K562 (cell line): Measurements from ENCODE around the gene TUBA3C. TPM values are rescaled to one million over a fixed set of nuclear protein-coding genes. Genes with fewer than 3 reads are reported as not detected.

ENCODE experiments used
- ATAC-seq: fragments of 200-7000 bp; cut with Tn5 transposase; 3 replicates; pipeline ENCODE4 v1.9.1; 2020; ENCODE audit warnings: moderate library complexity
- BruUV-seq: library from RNA; stranded (reverse); fragments of 400-500 nt; replicated peaks from 2 replicates; lab custom pipeline; 2021; lab: Mats Ljungman, UMichigan
- CTCF ChIA-PET: fragments of 300-600 bp; formaldehyde crosslinking; extraction: SDS; loops from one replicate; lab custom pipeline; 2021; ENCODE audit warnings: low intra/inter-chr PET ratio; lab: Yijun Ruan, JAX
- POLR2A ChIA-PET: fragments of 300-600, 350-650 bp; sonication (Branson Sonifier 250); formaldehyde crosslinking; extraction: SDS; loops from one replicate; lab custom pipeline; 2021; ENCODE audit warnings: antibody characterized with exemption, inconsistent platforms; lab: Yijun Ruan, JAX
- DNase-seq, 4 experiments: peaks; one replicate each; pipeline versions ENCODE4 v3.0.0 to v3.0.0-alpha.2; 2011 to 2018; ENCODE audit warnings: low spot score in 3 of 4, mixed read lengths in 3 of 4; ENCODE audit errors: extremely low read depth in 1 of 4
- FAIRE-seq: peaks from 2 replicates; lab custom pipeline; 2011; peaks lifted over from hg19 to GRCh38; lab: Jason Lieb, UNC
- H2AFZ ChIP-seq: 2 replicates; pipeline ENCODE4 v1.6.0; 2011; ENCODE audit warnings: low read depth, low read length, control low read depth, inconsistent platforms
- H3K27ac ChIP-seq: fragments of 200-600 bp; 3 replicates; pipeline ENCODE4 v1.8.0; 2011; ENCODE audit warnings: low read depth, mild to moderate bottlenecking, control low read depth, inconsistent platforms, low read length, moderate library complexity, mixed read lengths; ENCODE audit errors: extremely low read depth
- H3K27me3 ChIP-seq, 2 experiments: fragments of 300-600 bp in 1 of 2; 2 replicates in 1 of 2; 3 replicates in 1 of 2; pipeline versions ENCODE4 v1.6.0 to v1.8.0; 2011; ENCODE audit warnings: inconsistent platforms in 2 of 2, low read length in 2 of 2, mild to moderate bottlenecking in 1 of 2, mixed read lengths in 1 of 2, moderate library complexity in 1 of 2; ENCODE audit not compliant: control insufficient read depth in 2 of 2, insufficient read depth in 2 of 2
- H3K36me3 ChIP-seq: fragments of 300-600 bp; 3 replicates; pipeline ENCODE4 v1.8.0; 2011; ENCODE audit warnings: mild to moderate bottlenecking, low read length, inconsistent platforms; ENCODE audit not compliant: control insufficient read depth, insufficient read depth
- H3K4me1 ChIP-seq, 2 experiments: fragments of 200-600 bp in 1 of 2; replicated peaks in 1 of 2; 2 replicates in 1 of 2; 3 replicates in 1 of 2; pipeline versions ENCODE4 v1.5.1 to v1.8.0; 2011; ENCODE audit warnings: inconsistent platforms in 2 of 2, low read length in 2 of 2, mild to moderate bottlenecking in 1 of 2, mixed read lengths in 1 of 2, moderate library complexity in 1 of 2; ENCODE audit not compliant: control insufficient read depth in 2 of 2, insufficient read depth in 2 of 2
- H3K4me2 ChIP-seq: 2 replicates; pipeline ENCODE4 v1.6.1; 2011; ENCODE audit warnings: low read length, control low read depth, inconsistent platforms, mixed read lengths; ENCODE audit not compliant: insufficient read depth
- H3K4me3 ChIP-seq: fragments of 200-600 bp; sonication (generic), shearing (Covaris generic); 2 replicates; pipeline ENCODE4 v1.5.1; 2016; ENCODE audit warnings: control low read depth, inconsistent platforms
- H3K79me2 ChIP-seq: fragments of 200-600 bp; 3 replicates; pipeline ENCODE4 v1.8.0; 2011; ENCODE audit warnings: low read length, inconsistent platforms; ENCODE audit not compliant: control insufficient read depth, insufficient read depth
- H3K9ac ChIP-seq, 2 experiments: 2 replicates each; pipeline versions ENCODE4 v1.6.0 to v1.6.1; 2011; ENCODE audit warnings: low read depth in 2 of 2, low read length in 2 of 2, control low read depth in 1 of 2, inconsistent platforms in 1 of 2, mild to moderate bottlenecking in 1 of 2, mixed read lengths in 1 of 2; ENCODE audit not compliant: insufficient read depth in 1 of 2
- H3K9me1 ChIP-seq: one replicate; pipeline ENCODE4 v1.6.0; 2011; ENCODE audit warnings: inconsistent platforms, mild to moderate bottlenecking, low read length, moderate library complexity; ENCODE audit not compliant: control insufficient read depth, insufficient read depth
- H3K9me3 ChIP-seq: replicated peaks from 2 replicates; pipeline ENCODE4 v1.5.1; 2011; ENCODE audit warnings: low read depth, low read length, inconsistent platforms; ENCODE audit not compliant: control insufficient read depth, insufficient read depth
- H4K20me1 ChIP-seq: replicated peaks from 2 replicates; pipeline ENCODE4 v1.6.1; 2011; ENCODE audit warnings: low read length, inconsistent platforms, mixed read lengths; ENCODE audit not compliant: control insufficient read depth, insufficient read depth
- CBX3 ChIP-seq, 2 experiments: IDR thresholded peaks; 1 replicate in 1 of 2; 2 replicates in 1 of 2; pipeline ENCODE4 v1.6.1; 2012; ENCODE audit warnings: inconsistent platforms in 2 of 2, low read length in 2 of 2, borderline replicate concordance in 1 of 2, control low read depth in 1 of 2
- KAT2B ChIP-seq: IDR thresholded peaks from one replicate; pipeline ENCODE4 v1.6.1; 2012; ENCODE audit warnings: low read depth, mild to moderate bottlenecking, control low read depth, inconsistent platforms, low read length, moderate library complexity
- NR2C1 ChIP-seq, 2 experiments: fragments of 450-650 bp; IDR thresholded peaks; 2 replicates each; pipeline ENCODE4 v1.6.1; 2017; ENCODE audit warnings: mild to moderate bottlenecking in 2 of 2, antibody characterized with exemption in 1 of 2, inconsistent platforms in 1 of 2, missing compliant biosample characterization in 1 of 2, missing genetic modification characterization in 1 of 2
- PURB ChIP-seq: sonication (generic); formaldehyde crosslinking; IDR thresholded peaks from 2 replicates; pipeline ENCODE4 v1.9.0; 2021; ENCODE audit warnings: low read depth, mild to moderate bottlenecking, missing genetic modification reagents
- RBM34 ChIP-seq: fragments of 200-400 bp; formaldehyde crosslinking; IDR thresholded peaks from 2 replicates; pipeline ENCODE4 v1.6.1; 2018; ENCODE audit warnings: low read length, borderline replicate concordance; ENCODE audit not compliant: insufficient read depth
- WHSC1 ChIP-seq: IDR thresholded peaks from one replicate; pipeline ENCODE4 v1.6.1; 2012; ENCODE audit warnings: low read length, control low read depth, inconsistent platforms
- ZC3H8 ChIP-seq: fragments of 450-650 bp; IDR thresholded peaks from 2 replicates; pipeline ENCODE4 v1.6.1; 2017
- ZNF134 ChIP-seq: fragments of 250-450 bp; sonication (Bioruptor Pico); conservative IDR thresholded peaks from 2 replicates; pipeline ENCODE4 v1.4.0; 2020
- ZNF146 ChIP-seq: IDR thresholded peaks from one replicate; pipeline ENCODE4 v1.6.1; 2018; ENCODE audit warnings: missing compliant biosample characterization; ENCODE audit not compliant: unreplicated experiment
- ZNF431 ChIP-seq: sonication (generic); formaldehyde crosslinking; IDR thresholded peaks from 2 replicates; pipeline ENCODE4 v1.8.0; 2022; ENCODE audit warnings: mild to moderate bottlenecking, missing genetic modification reagents
- WGBS: fragments of 100-300 bp; shearing (Covaris generic); methylation state at CpG from one replicate; pipeline ENCODE4 v1.1.6; 2016; ENCODE audit warnings: low coverage, mixed read lengths; ENCODE audit not compliant: insufficient coverage; ENCODE audit errors: missing lambda C conversion rate; 5-methylcytosine and 5-hydroxymethylcytosine counted together
- in situ Hi-C: fragments of 300-500 bp; cut with MboI; formaldehyde crosslinking; loops from 4 replicates; pipeline ENCODE4 v1.15.0; 2018; ENCODE audit warnings: inconsistent platforms, mixed read lengths
- intact Hi-C: fragments of 100-400 bp; cut with micrococcal nuclease; formaldehyde crosslinking; loops from 2 replicates; pipeline ENCODE4 v1.14.2; 2022
- polyA plus RNA-seq, 8 experiments: library from polyadenylated mRNA; depleted of rRNA in 4 of 8; stranded (reverse) in 5 of 8; unstranded in 3 of 8; fragments of >200 nt; fragmentation: Nextera tagmentation in 2 of 8; fragmentation: Illumina TruSeq in 1 of 8; extraction: Ambion mirVana in 2 of 8; extraction: Trizol in 1 of 8; gene quantifications; 2 replicates each; pipeline versions ENCODE4 v1.2.1 to v1.2.3, GENCODE V29; 2011 to 2014; ENCODE audit warnings: inconsistent platforms in 1 of 8, missing spikeins in 1 of 8
- total RNA-seq, 7 experiments: library from RNA; depleted of rRNA in 6 of 7; stranded (reverse); fragments of >200 nt in 6 of 7; fragmentation: Illumina TruSeq in 2 of 7; extraction: Trizol in 2 of 7; gene quantifications; 2 replicates each; pipeline versions ENCODE4 v1.2.1 to v1.2.3, GENCODE V29; 2011 to 2021; ENCODE audit warnings: low replicate concordance in 1 of 7
- TF ChIP-seq, protein P1 (sequence below), 2 experiments: IDR thresholded peaks in 1 of 2; conservative IDR thresholded peaks in 1 of 2; 2 replicates each; pipeline ENCODE4 v1.6.1; 2016; ENCODE audit warnings: low read depth in 2 of 2, mild to moderate bottlenecking in 1 of 2, missing compliant biosample characterization in 1 of 2, missing genetic modification characterization in 1 of 2, moderate library complexity in 1 of 2
- TF ChIP-seq, protein P2 (sequence below), 3 experiments: fragments of 200-800 bp in 1 of 3; fragments of 250-450 bp in 1 of 3; fragments of 450-650 bp in 1 of 3; sonication (Bioruptor Pico) in 1 of 3; sonication (Bioruptor generic) in 1 of 3; formaldehyde crosslinking in 1 of 3; IDR thresholded peaks; 2 replicates each; pipeline versions ENCODE4 v1.6.1 to v1.8.0; 2016 to 2022; ENCODE audit warnings: mild to moderate bottlenecking in 2 of 3, missing genetic modification characterization in 2 of 3, missing compliant biosample characterization in 1 of 3, moderate library complexity in 1 of 3

TUBA3C gene
- total and polyA plus RNA-seq, 9 of the 15 experiments (the other 6 are each of a cell fraction or from before 2014, with no cell fraction given): 0.10 to 4.2 (median 2.2) TPM

DNA sequence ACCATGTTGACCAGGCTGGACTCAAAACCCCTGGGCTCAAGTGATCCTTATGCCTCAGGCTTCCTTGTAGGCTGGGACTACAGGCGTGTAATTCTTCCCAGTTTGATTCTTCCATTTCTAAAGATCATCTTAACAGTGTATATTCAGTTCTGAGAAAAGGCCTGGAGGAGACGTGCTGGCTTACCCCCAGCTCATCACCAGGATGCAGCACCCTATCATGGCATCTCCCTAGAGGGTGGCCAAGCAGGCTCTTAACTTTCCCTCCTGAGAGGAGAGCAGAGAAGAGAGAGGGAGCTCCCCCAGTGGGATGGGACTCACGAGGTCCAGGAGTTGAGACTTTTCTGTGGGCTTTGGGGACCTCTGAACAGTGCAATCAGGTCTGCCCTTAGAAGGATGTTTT is 2.1 kb upstream of the TUBA3C start:
- Histone ChIP-seq H4K20me1 (no peaks in the 10 kb centered on the region), H3K36me3 (no peaks in the 10 kb centered on the region), H2AFZ (no peak overlapping the region), H3K9me3 (no peaks in the 10 kb centered on the region), H3K4me1 (peaks cover 0 to 4% of the 10 kb centered on the region in 2 experiments; a peak in 1 of 5 replicates), H3K9me1 (no peaks in the 10 kb centered on the region), H3K4me2 (no peak overlapping the region), H3K9ac (no peak overlapping the region), H3K79me2 (no peaks in the 10 kb centered on the region), H3K4me3 (no peak overlapping the region), H3K27ac (no peak overlapping the region), H3K27me3 (peaks cover 2 to 8% of the 10 kb centered on the region in 2 experiments; a peak in 1 of 5 replicates)
- 6% methylated on average over 2 of the region's 3 CpGs for WGBS
- CTCF ChIA-PET: no interaction called here
- intact Hi-C loops: no loop called here
- no peak for ATAC-seq
- no peak for FAIRE-seq
- POLR2A ChIA-PET: no interaction called here
- BruUV-seq: no TSS peak
- TF ChIP-seq ZNF431 (CRISPR knock-in tag) (no peak), NR2C1 (IDR thresholded peaks at IDR 0.05) (no peak), NR2C1 (tag; IDR thresholded peaks at IDR 0.05) (no peak), ZC3H8 (no peak), ZNF134 (CRISPR knock-in tag) (no peak), ZNF146 (CRISPR knock-in tag) (no peak), CBX3 (IDR thresholded peaks at IDR 0.05; ENCODE audit: borderline replicate concordance in 1 of 2, low read length in 2 of 2) (no peak), PURB (CRISPR knock-in tag) (no peak), RBM34 (no peak), KAT2B (no peak), WHSC1 (no peak)
- TF ChIP-seq, protein P1, sequence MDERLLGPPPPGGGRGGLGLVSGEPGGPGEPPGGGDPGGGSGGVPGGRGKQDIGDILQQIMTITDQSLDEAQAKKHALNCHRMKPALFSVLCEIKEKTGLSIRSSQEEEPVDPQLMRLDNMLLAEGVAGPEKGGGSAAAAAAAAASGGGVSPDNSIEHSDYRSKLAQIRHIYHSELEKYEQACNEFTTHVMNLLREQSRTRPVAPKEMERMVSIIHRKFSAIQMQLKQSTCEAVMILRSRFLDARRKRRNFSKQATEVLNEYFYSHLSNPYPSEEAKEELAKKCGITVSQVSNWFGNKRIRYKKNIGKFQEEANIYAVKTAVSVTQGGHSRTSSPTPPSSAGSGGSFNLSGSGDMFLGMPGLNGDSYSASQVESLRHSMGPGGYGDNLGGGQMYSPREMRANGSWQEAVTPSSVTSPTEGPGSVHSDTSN (CRISPR knock-in tag; IDR thresholded peaks at IDR 0.05; ENCODE audit: low read depth): no peak
- TF ChIP-seq, protein P1 (tag; conservative IDR thresholded peaks at IDR 0.05; ENCODE audit: low read depth): no peak
- TF ChIP-seq, protein P2, sequence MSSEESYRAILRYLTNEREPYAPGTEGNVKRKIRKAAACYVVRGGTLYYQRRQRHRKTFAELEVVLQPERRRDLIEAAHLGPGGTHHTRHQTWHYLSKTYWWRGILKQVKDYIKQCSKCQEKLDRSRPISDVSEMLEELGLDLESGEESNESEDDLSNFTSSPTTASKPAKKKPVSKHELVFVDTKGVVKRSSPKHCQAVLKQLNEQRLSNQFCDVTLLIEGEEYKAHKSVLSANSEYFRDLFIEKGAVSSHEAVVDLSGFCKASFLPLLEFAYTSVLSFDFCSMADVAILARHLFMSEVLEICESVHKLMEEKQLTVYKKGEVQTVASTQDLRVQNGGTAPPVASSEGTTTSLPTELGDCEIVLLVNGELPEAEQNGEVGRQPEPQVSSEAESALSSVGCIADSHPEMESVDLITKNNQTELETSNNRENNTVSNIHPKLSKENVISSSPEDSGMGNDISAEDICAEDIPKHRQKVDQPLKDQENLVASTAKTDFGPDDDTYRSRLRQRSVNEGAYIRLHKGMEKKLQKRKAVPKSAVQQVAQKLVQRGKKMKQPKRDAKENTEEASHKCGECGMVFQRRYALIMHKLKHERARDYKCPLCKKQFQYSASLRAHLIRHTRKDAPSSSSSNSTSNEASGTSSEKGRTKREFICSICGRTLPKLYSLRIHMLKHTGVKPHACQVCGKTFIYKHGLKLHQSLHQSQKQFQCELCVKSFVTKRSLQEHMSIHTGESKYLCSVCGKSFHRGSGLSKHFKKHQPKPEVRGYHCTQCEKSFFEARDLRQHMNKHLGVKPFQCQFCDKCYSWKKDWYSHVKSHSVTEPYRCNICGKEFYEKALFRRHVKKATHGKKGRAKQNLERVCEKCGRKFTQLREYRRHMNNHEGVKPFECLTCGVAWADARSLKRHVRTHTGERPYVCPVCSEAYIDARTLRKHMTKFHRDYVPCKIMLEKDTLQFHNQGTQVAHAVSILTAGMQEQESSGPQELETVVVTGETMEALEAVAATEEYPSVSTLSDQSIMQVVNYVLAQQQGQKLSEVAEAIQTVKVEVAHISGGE (CRISPR knock-in tag; IDR thresholded peaks at IDR 0.05): no peak
- DNase-seq: no peak
- in situ Hi-C loops: no loop called here
